Lower leg skin (tissue), 4 donors: Measurements from ENCODE around the gene DOHH. TPM values are rescaled to one million over a fixed set of nuclear protein-coding genes. Genes with fewer than 3 reads are reported as not detected.
A peak's percentile ranks its signal among the peaks of the same experiment; 100 is the strongest.

Experiments
- DNase-seq, 2 donors: peaks; one replicate each; pipeline ENCODE4 v3.0.0-alpha.2; 2019; ENCODE audit warnings: low spot score in 2 of 2
- H3K4me3 ChIP-seq: fragments of 200-600 bp; sonication (generic); 2 replicates; pipeline ENCODE4 v1.5.1; 2017; ENCODE audit warnings: mild to moderate bottlenecking, low read depth; ENCODE audit not compliant: poor library complexity, severe bottlenecking
- POLR2A ChIP-seq, 2 donors: fragments of 450-650 bp; IDR thresholded peaks; one replicate each; pipeline ENCODE4 v1.6.1; 2016 to 2017; ENCODE audit warnings: antibody characterized with exemption in 2 of 2, mild to moderate bottlenecking in 1 of 2, moderate library complexity in 1 of 2
- WGBS, 2 donors: methylation state at CpG; one replicate each; pipeline ENCODE4 v1.1.5; 2018; 5-methylcytosine and 5-hydroxymethylcytosine counted together
- intact Hi-C: fragments of 100-400 bp; cut with DNase I; formaldehyde crosslinking; loops from one replicate; pipeline ENCODE4 v1.15.0; 2023; ENCODE audit warnings: low total_unique reads
- total RNA-seq, 4 donors: library from RNA; depleted of rRNA; stranded (reverse); fragments of >200 nt; gene quantifications; one replicate each; pipeline ENCODE4 v1.1.0, GENCODE V29; 2016
- TF ChIP-seq, protein P1 (sequence below), 3 donors: fragments of 450-650 bp; IDR thresholded peaks; one replicate each; pipeline ENCODE4 v1.5.1; 2016; ENCODE audit warnings: antibody characterized with exemption in 3 of 3, mild to moderate bottlenecking in 3 of 3, moderate library complexity in 2 of 3

Gene DOHH
- total RNA-seq, 4 donors from 2014 or later, result 20.4 to 28.4 (median 24.1) TPM

DNA sequence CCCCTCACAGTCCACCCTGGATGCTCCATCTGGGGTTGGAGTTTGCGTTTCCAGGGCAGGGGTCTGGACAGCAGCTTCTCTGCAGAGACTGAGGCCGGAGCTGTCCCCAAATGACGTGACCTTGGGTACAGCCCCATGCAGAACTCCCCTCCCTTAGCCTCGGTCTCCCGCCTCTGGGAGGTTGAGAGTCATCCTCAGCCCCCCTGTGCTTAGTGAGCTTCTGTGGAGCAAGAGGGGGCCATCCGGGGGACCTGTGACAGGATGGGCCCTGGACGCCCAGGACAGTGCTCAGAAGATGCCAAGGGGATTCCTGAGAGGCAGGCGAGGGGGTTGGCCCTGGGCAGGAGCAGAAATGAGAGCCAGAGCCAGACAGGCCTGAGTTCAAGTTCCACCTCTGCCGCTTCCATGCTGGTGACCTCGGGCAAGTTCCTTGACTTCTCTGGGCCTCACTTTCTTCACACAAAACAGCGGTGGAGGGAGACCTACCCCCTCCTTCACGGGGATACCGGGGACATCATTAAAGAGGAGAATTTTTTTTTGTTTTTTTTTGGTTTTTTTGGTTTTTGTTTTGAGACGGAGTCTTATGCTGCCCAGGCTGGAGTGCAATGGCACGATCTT, 40.4 kb downstream of the DOHH start:
- no peak overlapping the region for H3K4me3 ChIP-seq
- 73 to 77% methylated on average over 15 of the region's 15 CpGs for WGBS, 2 donors
- intact Hi-C loops, result no loop called here
- no peak for DNase-seq
- TF ChIP-seq, protein P1, sequence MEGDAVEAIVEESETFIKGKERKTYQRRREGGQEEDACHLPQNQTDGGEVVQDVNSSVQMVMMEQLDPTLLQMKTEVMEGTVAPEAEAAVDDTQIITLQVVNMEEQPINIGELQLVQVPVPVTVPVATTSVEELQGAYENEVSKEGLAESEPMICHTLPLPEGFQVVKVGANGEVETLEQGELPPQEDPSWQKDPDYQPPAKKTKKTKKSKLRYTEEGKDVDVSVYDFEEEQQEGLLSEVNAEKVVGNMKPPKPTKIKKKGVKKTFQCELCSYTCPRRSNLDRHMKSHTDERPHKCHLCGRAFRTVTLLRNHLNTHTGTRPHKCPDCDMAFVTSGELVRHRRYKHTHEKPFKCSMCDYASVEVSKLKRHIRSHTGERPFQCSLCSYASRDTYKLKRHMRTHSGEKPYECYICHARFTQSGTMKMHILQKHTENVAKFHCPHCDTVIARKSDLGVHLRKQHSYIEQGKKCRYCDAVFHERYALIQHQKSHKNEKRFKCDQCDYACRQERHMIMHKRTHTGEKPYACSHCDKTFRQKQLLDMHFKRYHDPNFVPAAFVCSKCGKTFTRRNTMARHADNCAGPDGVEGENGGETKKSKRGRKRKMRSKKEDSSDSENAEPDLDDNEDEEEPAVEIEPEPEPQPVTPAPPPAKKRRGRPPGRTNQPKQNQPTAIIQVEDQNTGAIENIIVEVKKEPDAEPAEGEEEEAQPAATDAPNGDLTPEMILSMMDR (IDR thresholded peaks at IDR 0.05), result no peak
- no peak for TF ChIP-seq POLR2A (IDR thresholded peaks at IDR 0.05)

DNA sequence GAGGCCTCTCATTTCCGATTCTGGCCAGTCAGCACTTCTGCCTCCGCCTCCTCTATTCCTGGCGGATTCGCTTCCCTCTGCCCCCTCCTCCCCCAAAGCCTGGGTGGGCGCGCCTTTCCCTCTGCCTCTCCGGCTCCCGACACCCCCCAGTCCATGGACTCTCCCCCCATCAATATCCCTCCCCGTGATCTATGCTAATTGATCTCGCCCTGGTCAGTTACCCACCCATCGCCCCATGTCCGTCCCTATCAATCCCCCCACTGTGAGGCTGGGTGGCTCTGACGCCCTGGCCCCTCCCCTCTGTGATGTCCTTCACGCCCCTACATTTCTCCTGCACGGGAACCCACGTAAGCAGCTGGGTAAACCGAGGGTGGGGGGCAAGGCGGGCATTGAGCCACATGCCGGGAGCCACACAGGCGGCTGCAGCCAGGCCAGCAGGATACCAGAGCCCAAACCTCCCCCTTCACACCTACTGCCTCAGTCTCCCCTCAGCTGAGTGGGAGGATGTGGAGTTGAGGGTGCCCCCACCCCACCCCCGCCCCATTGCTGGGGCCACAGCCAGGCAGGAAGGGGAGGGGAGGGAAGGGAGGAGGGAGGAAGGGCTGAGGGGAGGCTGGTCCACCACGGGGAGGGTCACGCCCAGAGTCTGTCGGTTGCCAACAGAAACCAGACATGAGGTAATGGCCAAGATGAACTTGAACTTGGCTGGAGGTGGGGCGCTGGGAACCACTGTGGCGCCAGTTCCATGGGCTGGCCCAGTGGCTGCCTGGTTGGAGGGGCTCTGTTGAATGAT, 41.2 kb downstream of the DOHH start:
- intact Hi-C loops, result no loop called here
- TF ChIP-seq, protein P1 (IDR thresholded peaks at IDR 0.05), result no peak
- TF ChIP-seq POLR2A (IDR thresholded peaks at IDR 0.05), result no peak
- WGBS, 2 donors, result 49 to 51% methylated on average over 26 of the region's 26 CpGs
- peak; percentile 82 to 95 for DNase-seq
- H3K4me3 ChIP-seq, result no peak overlapping the region

DNA sequence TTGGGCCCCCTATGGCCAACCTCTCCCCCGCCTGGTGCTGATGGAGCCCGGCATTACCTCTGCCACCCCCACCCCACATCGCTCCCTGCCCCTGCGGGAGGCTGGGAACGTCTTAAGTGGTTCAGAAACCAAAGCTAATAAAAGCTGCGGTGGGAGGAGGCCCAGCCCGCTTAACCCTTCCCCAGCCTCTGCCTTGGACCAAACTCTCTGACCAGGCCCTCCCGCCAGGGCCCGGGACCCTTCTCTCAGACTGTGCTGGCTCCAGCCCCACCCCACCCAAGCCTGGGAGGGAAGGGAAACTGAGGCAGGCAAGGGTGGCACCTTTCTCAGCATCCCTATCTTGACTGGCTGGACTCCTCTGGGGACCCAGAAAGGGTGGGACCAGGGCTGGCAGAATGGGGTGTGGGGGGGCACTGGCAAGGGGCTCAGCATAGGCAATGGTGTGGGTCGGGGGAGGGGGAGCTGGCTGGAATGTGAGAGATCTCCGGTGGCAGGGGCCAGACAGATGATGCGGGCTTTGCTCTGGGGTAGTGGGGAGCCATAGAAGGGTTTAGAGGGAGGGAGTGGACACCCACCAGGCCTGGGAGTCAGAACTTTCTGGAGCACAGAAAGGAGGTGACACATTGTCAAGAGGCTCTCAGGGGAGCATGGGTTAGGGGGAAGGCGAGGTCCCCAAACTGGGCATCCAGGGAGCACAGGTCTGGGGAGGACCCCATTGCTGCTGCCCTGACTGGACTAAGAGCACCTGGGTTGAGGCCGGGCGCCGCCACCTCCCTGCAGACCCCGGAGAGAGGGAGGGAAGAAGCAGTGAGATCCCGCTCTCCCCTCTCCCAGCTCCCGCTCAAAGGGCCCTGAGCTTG, 42.0 kb downstream of the DOHH start:
- 69 to 73% methylated on average over 19 of the region's 19 CpGs for WGBS, 2 donors
- TF ChIP-seq, protein P1 (IDR thresholded peaks at IDR 0.05), result no peak
- TF ChIP-seq POLR2A (IDR thresholded peaks at IDR 0.05), result no peak
- H3K4me3 ChIP-seq, result no peak overlapping the region
- no peak for DNase-seq
- intact Hi-C loops, result no loop called here

DNA sequence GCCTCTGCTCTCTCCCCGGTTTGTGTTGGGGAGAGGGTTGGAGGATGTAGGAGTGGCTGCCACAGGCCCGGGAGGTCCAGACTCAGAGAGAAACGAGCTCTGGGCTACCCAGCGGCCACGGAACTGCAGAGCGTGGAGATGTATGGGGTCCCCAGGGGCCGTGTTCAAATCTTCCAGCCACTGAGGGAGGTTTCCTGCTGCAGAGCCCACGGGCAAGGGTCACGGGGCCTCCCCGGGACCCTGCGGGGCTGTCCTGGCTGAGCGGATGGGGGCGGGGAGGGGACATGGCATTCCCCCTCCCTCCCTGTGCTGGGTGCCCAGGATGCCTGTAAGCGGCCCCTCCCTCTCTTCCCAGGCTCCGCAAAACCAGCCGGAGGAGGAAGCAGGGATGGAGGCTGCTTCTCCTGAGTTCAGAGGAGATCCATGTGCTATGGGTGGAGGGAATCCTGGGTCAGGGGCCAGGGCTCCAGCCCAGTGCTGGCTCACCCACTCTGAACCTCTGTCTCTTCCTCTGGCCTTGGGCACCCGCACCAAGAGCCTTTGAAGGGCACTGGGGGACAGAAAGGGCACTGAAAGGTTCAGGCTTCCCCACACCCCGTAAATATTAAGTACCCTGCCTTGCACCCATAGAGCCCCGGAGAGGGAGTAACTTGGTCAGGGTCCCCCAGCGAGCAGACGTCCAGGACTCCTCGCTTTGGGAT, 42.8 kb downstream of the DOHH start:
- TF ChIP-seq, protein P1 (IDR thresholded peaks at IDR 0.05), result no peak
- TF ChIP-seq POLR2A (IDR thresholded peaks at IDR 0.05), result no peak
- intact Hi-C loops, result no loop called here
- 53 to 71% methylated on average over 21 to 22 of the region's 22 CpGs for WGBS, 2 donors
- DNase-seq, result no peak
- no peak overlapping the region for H3K4me3 ChIP-seq

DNA sequence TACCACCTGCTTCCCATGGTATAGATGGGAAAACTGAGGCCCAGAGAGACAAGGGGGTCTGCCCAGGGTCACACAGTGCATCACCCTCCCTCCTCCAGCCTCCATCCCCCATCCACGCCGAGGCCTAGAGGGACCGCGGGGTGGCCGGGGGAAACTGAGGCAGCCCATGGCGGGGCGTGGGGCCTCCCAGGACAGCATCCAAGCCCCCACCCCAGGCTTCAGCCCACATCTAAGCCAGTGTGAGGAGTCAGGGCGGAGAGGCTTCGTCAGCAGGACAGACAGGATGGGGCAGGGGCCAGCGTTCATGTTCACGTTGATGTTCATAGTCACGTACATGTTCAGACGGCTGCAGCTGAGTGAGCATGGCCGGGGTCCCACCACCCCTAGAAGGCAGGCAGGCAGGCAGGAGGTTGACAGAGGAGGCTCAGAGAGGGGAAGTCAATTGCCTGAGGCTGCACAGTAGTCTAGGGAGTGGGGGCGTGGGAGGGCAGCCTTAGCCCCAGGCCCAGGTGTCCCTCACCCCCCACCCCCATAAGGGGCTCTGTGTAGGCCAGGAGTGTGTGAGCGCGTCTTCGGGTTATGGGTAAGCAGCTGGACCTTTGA, 43.4 kb downstream of the DOHH start:
- 67 to 72% methylated on average over 11 to 15 of the region's 18 CpGs for WGBS, 2 donors
- no peak for TF ChIP-seq POLR2A (IDR thresholded peaks at IDR 0.05)
- TF ChIP-seq, protein P1 (IDR thresholded peaks at IDR 0.05), result no peak
- intact Hi-C loops, result no loop called here
- H3K4me3 ChIP-seq, result no peak overlapping the region
- no peak for DNase-seq
